SK-N-SH treated with all-trans-retinoic acid at 6 μM for 48 hours (cell line): ENCODE data around the gene CNTNAP2.

Experiments
- ARNTL ChIP-seq: fragments of 450-650 bp; formaldehyde crosslinking; IDR thresholded peaks from 2 replicates; pipeline ENCODE4 v1.5.0; 2020; ENCODE audit warnings: low read depth, mild to moderate bottlenecking, moderate library complexity, borderline replicate concordance
- CREB5 ChIP-seq: fragments of 250-450 bp; sonication (Bioruptor Pico); IDR thresholded peaks from 2 replicates; pipeline ENCODE4 v1.5.1; 2020; ENCODE audit warnings: low read depth, mild to moderate bottlenecking, moderate library complexity
- CSRNP3 ChIP-seq: fragments of 250-450 bp; sonication (Bioruptor Pico); IDR thresholded peaks from 2 replicates; pipeline ENCODE4 v1.5.1; 2021; ENCODE audit warnings: mild to moderate bottlenecking, moderate library complexity
- GLIS3 ChIP-seq: fragments of 250-450 bp; sonication (Bioruptor Pico); IDR thresholded peaks from 2 replicates; pipeline ENCODE4 v1.5.0; 2020; ENCODE audit warnings: mild to moderate bottlenecking, moderate library complexity
- PATZ1 ChIP-seq: fragments of 250-450 bp; sonication (Bioruptor Pico); IDR thresholded peaks from 2 replicates; pipeline ENCODE4 v1.8.0; 2020; ENCODE audit warnings: mild to moderate bottlenecking, moderate library complexity, borderline replicate concordance
- RARB ChIP-seq: fragments of 250-450 bp; sonication (Bioruptor Pico); IDR thresholded peaks from 2 replicates; pipeline ENCODE4 v1.8.0; 2021; ENCODE audit warnings: mild to moderate bottlenecking, moderate library complexity
- ZC3H10 ChIP-seq: fragments of 250-450 bp; sonication (Bioruptor Pico); IDR thresholded peaks from 2 replicates; pipeline ENCODE4 v1.5.1; 2021; ENCODE audit warnings: mild to moderate bottlenecking, moderate library complexity
- ZFP3 ChIP-seq: fragments of 250-450 bp; sonication (Bioruptor Pico); IDR thresholded peaks from 2 replicates; pipeline ENCODE4 v1.5.0; 2020; ENCODE audit warnings: mild to moderate bottlenecking, moderate library complexity

GRCh38 chr7:147539685-147540084, 1423.1 kb downstream of the CNTNAP2 start:
- TF ChIP-seq ZC3H10 = no peak
- TF ChIP-seq GLIS3 (CRISPR knock-in tag) = no peak
- TF ChIP-seq PATZ1 (CRISPR knock-in tag) = no peak
- TF ChIP-seq CREB5 (CRISPR knock-in tag) = no peak
- TF ChIP-seq RARB (CRISPR knock-in tag) = no peak
- TF ChIP-seq ARNTL (CRISPR knock-in tag) = no peak
- no peak for TF ChIP-seq CSRNP3 (CRISPR knock-in tag)
- no peak for TF ChIP-seq ZFP3 (CRISPR knock-in tag)
